HG03045 (cell line): ENCODE data around the gene SERPINE1.
"Not testable (repeated sequence)": the region's sequence is repeated elsewhere in the genome, so short reads cannot be mapped to it uniquely, and the experiment has no call there.

Source experiments
- ATAC-seq: cut with Tn5 transposase; IDR thresholded peaks from one replicate; pipeline ENCODE4 v1.9.1; 2021; ENCODE audit warnings: mild to moderate bottlenecking, moderate library complexity; ENCODE audit not compliant: unreplicated experiment

The SERPINE1 gene

GRCh38 chr7:101121991-101122932 is 4.6 kb upstream of the SERPINE1 start:
- ATAC-seq = no peak

- ATAC-seq = no peak
Measured at GRCh38 chr7:101122933-101123702, 3.8 kb upstream of the SERPINE1 start.

- ATAC-seq = no peak
Measured at GRCh38 chr7:101123703-101124068, 3.2 kb upstream of the SERPINE1 start.

GRCh38 chr7:101124376-101125056 is 2.4 kb upstream of the SERPINE1 start:
- no peak for ATAC-seq

GRCh38 chr7:101125989-101126650 is 784 bp upstream of the SERPINE1 start:
- ATAC-seq = no peak

GRCh38 chr7:101127460-101128039 is 646 bp downstream of the SERPINE1 start:
- no peak for ATAC-seq

GRCh38 chr7:101128040-101128834 is 1.3 kb downstream of the SERPINE1 start:
- no peak for ATAC-seq

GRCh38 chr7:101129603-101130117 is 2.8 kb downstream of the SERPINE1 start:
- ATAC-seq = no peak

- ATAC-seq = not testable (repeated sequence)
Measured at GRCh38 chr7:101132626-101133600, 6.0 kb downstream of the SERPINE1 start.

- ATAC-seq = no peak
Measured at GRCh38 chr7:101133621-101134398, 6.9 kb downstream of the SERPINE1 start.

- no peak for ATAC-seq
Measured at GRCh38 chr7:101134399-101134980, 7.6 kb downstream of the SERPINE1 start.

GRCh38 chr7:101137651-101138212 is 10.8 kb downstream of the SERPINE1 start:
- ATAC-seq = no peak

GRCh38 chr7:101138213-101138870 is 11.4 kb downstream of the SERPINE1 start:
- no peak for ATAC-seq

GRCh38 chr7:101140339-101140699 is 13.4 kb downstream of the SERPINE1 start:
- no peak for ATAC-seq

- no peak for ATAC-seq
Measured at GRCh38 chr7:101140746-101141382, 14.0 kb downstream of the SERPINE1 start.
